ENCODE measurements around the gene RNF181. TPM values are rescaled to one million over a fixed set of nuclear protein-coding genes. Genes with fewer than 3 reads are reported as not detected.

The RNF181 gene
- total and polyA plus RNA-seq, 2 of the 13 experiments (the other 11 are each of a cell fraction or from before 2014, with no cell fraction given) = 224 to 578 TPM

DNA sequence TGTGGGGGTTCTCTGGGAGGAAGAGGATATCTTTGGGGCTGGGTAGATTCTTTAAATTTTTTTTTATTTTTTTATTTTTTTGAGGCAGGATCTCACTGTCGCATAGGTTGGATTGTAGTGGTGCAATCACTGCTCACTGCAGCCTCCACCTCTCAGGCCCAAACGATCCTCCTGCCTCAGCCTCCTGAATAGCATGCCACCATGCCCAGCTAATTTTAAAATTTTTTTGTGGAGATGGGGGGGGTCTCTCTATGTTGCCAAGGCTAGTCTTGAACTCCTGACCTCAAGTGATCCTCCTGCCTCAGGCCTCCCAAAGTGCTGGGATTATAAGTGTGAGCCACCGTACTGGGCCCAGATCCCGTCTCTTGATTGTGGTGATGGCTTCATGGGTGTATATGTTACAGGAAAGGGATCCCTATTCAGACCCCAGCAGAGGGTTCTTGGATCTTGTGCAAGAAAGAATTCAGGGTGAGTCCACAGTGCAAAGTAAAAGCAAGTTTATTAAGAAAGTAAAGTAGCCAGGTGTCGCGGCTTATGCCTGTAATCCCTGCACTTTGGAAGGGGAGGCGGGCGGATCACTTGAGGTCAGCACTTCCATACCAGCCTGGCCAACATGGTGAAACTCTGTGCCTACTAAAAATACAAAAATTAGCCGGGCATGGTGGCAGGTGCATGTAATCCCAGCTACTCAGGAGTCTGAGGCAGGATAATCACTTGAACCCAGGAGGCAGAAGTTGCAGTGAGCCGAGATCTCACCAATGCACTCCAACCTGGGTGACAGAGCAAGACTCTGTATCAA lies 18.4 kb downstream of the RNF181 start:
- intact Hi-C loops (cut with micrococcal nuclease; ENCODE audit: unreplicated experiment) = loop anchor here (5.0 kb wide), 1 partner anchor 192 kb away; no protein-coding TSS in a partner anchor
- TF ChIP-seq, protein P1, sequence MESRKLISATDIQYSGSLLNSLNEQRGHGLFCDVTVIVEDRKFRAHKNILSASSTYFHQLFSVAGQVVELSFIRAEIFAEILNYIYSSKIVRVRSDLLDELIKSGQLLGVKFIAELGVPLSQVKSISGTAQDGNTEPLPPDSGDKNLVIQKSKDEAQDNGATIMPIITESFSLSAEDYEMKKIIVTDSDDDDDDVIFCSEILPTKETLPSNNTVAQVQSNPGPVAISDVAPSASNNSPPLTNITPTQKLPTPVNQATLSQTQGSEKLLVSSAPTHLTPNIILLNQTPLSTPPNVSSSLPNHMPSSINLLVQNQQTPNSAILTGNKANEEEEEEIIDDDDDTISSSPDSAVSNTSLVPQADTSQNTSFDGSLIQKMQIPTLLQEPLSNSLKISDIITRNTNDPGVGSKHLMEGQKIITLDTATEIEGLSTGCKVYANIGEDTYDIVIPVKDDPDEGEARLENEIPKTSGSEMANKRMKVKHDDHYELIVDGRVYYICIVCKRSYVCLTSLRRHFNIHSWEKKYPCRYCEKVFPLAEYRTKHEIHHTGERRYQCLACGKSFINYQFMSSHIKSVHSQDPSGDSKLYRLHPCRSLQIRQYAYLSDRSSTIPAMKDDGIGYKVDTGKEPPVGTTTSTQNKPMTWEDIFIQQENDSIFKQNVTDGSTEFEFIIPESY (CRISPR knock-in tag; IDR thresholded peaks at IDR 0.05) = peak; percentile 39; the same call in 1 of the 2 replicates
- TF ChIP-seq RXRA (CRISPR knock-in tag; IDR thresholded peaks at IDR 0.05) (0 out of 2 replicates have a peak, but pooled peaks have one; percentile 36), PLRG1 (conservative IDR thresholded peaks at IDR 0.05) (no peak)
- TF ChIP-seq, protein P2, sequence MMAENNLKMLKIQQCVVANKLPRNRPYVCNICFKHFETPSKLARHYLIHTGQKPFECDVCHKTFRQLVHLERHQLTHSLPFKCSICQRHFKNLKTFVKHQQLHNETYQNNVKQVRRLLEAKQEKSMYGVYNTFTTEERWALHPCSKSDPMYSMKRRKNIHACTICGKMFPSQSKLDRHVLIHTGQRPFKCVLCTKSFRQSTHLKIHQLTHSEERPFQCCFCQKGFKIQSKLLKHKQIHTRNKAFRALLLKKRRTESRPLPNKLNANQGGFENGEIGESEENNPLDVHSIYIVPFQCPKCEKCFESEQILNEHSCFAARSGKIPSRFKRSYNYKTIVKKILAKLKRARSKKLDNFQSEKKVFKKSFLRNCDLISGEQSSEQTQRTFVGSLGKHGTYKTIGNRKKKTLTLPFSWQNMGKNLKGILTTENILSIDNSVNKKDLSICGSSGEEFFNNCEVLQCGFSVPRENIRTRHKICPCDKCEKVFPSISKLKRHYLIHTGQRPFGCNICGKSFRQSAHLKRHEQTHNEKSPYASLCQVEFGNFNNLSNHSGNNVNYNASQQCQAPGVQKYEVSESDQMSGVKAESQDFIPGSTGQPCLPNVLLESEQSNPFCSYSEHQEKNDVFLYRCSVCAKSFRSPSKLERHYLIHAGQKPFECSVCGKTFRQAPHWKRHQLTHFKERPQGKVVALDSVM (CRISPR knock-in tag; IDR thresholded peaks at IDR 0.05) = peak; percentile 92

More for the DNA sequence above, 18.4 kb downstream of the RNF181 start:
- Histone ChIP-seq H3K4me1 (ENCODE audit: insufficient read depth, low read length) (peaks cover 69% of the 10 kb centered on the region), H2AFZ (ENCODE audit: low read length) (no peak overlapping the region), H3K9me3 (ENCODE audit: low read length) (no peaks in the 10 kb centered on the region), H3K9ac (ENCODE audit: insufficient read depth, low read depth, low read length) (peak overlapping the region; percentile 47; the same call in 1 of the 2 replicates), H3K27me3 (ENCODE audit: control insufficient read depth in 1 of 2, insufficient read depth in 2 of 2, low read length in 2 of 2) (no peaks in the 10 kb centered on the region; a peak in 1 of 5 replicates), H3K4me2 (ENCODE audit: low read depth, low read length) (peak overlapping the region; percentile 32), H3K36me3 (replicated peaks in 1 of 2; ENCODE audit: control insufficient read depth in 1 of 2, insufficient read depth in 2 of 2, low read length in 2 of 2) (peaks cover 4 to 13% of the 10 kb centered on the region in 2 experiments), H3K79me2 (ENCODE audit: insufficient read depth, low read length) (peaks cover 39% of the 10 kb centered on the region), H4K20me1 (ENCODE audit: insufficient read depth, low read length) (peaks cover 13% of the 10 kb centered on the region), H3K4me3 (replicated peaks in 1 of 3; ENCODE audit: insufficient read depth in 1 of 3, low read depth in 2 of 3, low read length in 3 of 3) (no peak overlapping the region), H3K27ac (ENCODE audit: extremely low read length, insufficient read depth, low read length) (peak overlapping the region; percentile 49)
- ChIA-PET CTCF (ENCODE audit: low intra/inter-chr PET ratio, low total read pairs) (no interaction called here), POLR2A (interaction anchor here (1.2 to 25.7 kb wide), 2 partner anchors 21 to 75 kb away, joined by 4 to 795 read pairs; partner anchors contain the start of genes MAT2A, RNF181, TMEM150A and VAMP5)
- DNase-seq (ENCODE audit: low spot score) (no peak), FAIRE-seq (no peak), ATAC-seq (no peak)
- BruUV-seq (replicated peaks) = no TSS peak
- in situ Hi-C loops (cut with HindIII; ENCODE audit: extremely low pct_ligation_motif_present, low pct_unique_long_range_greater_than_20kb) = no loop called here
- WGBS (ENCODE audit: low lambda C conversion rate) = 45% methylated on average over 10 of the region's 10 CpGs
